Uterus (tissue), 4 donors: Measurements from ENCODE around the gene SYT13. TPM values are rescaled to one million over a fixed set of nuclear protein-coding genes. Genes with fewer than 3 reads are reported as not detected.

Source experiments
- DNase-seq, 2 donors: peaks; one replicate each; pipeline ENCODE4 v3.0.0-alpha.2; 2019 to 2020
- H3K27ac ChIP-seq, 2 donors: fragments of 200-600 bp; sonication (generic); 1 replicate in 1 of 2; 2 replicates in 1 of 2; pipeline ENCODE4 v1.5.1; 2016 to 2018
- H3K27me3 ChIP-seq, 2 donors: fragments of 200-600 bp; sonication (generic); one replicate each; pipeline ENCODE4 v1.5.1; 2018 to 2019; ENCODE audit warnings: control low read depth in 1 of 2
- H3K36me3 ChIP-seq, 2 donors: fragments of 200-600 bp; sonication (generic); one replicate each; pipeline ENCODE4 v1.5.1; 2019; ENCODE audit warnings: control low read depth in 1 of 2
- H3K4me1 ChIP-seq, 2 donors: fragments of 200-600 bp; sonication (generic); one replicate each; pipeline ENCODE4 v1.5.1; 2018 to 2019; ENCODE audit warnings: control low read depth in 1 of 2
- H3K4me3 ChIP-seq, 2 donors: fragments of 200-600 bp; sonication (generic); 1 replicate in 1 of 2; 2 replicates in 1 of 2; pipeline ENCODE4 v1.5.1; 2018 to 2019; ENCODE audit warnings: mild to moderate bottlenecking in 1 of 2
- H3K9me3 ChIP-seq, 2 donors: fragments of 200-600 bp; sonication (generic); one replicate each; pipeline ENCODE4 v1.5.1; 2019; ENCODE audit warnings: control low read depth in 1 of 2
- CTCF ChIP-seq, 4 experiments: fragments of 200-600 bp in 2 of 4; fragments of 450-650 bp in 2 of 4; sonication (generic) in 2 of 4; IDR thresholded peaks; one replicate each; pipeline ENCODE4 v1.5.1; 2016 to 2019; ENCODE audit warnings: antibody characterized with exemption in 4 of 4, mild to moderate bottlenecking in 2 of 4, moderate library complexity in 1 of 4
- POLR2A ChIP-seq, 2 donors: fragments of 450-650 bp; IDR thresholded peaks; one replicate each; pipeline ENCODE4 v1.6.1; 2016; ENCODE audit warnings: antibody characterized with exemption in 2 of 2, mild to moderate bottlenecking in 1 of 2, moderate library complexity in 1 of 2
- intact Hi-C: fragments of 100-400 bp; cut with DNase I; formaldehyde crosslinking; loops from one replicate; pipeline ENCODE4 v1.15.1; 2023; ENCODE audit warnings: low total_unique reads
- total RNA-seq, 4 donors: library from RNA; depleted of rRNA in 3 of 4; stranded (reverse); fragments of >200 nt in 3 of 4; gene quantifications; one replicate each; pipeline versions ENCODE4 v1.1.0 to v1.2.4, GENCODE V29; 2014 to 2023
- donor health status: DM: yes; HTN: yes; CAD: no.

Gene SYT13
- total RNA-seq, 4 donors from 2014 or later, result 4.9 TPM; not detected in 3

DNA sequence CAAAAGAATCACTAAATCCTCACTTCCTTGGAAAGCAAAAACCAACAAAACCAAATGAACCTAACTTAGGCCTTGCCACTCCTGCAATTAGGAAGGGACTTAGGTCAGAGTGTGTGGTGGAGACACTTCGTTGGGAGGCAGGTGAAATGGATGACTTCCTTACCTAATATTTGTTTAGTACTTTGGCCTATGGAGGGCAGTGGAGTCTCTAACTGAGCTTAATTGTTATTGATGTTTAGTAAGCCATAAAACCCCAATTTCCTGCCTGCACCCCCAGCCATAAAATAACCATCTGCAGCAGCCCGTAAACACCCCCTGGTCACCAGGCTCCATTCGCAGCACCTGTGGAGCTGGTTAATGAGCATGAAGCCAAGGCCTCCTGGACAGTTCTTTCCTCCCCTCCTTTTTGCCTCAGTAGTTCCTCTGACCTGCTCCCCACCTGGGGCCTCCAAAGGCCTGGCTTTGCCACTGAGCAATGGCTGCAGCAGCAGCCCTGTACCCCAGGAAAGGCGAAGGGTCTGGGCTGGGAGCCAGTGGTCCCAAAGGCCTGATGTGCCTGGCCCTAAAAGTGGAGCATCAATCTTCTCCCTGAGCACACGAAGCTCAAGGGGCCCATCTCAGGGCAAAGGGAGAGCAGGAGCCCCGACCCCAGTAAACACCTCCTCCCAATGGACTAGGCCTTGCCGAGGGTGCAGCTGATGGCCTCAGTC lies 15.6 kb upstream of the SYT13 start:
- H3K9me3 ChIP-seq, result no peaks in the 10 kb centered on the region
- no peaks in the 10 kb centered on the region for H3K4me1 ChIP-seq
- no peak overlapping the region for H3K27ac ChIP-seq
- H3K4me3 ChIP-seq, result no peak overlapping the region
- no peaks in the 10 kb centered on the region for H3K27me3 ChIP-seq
- no peaks in the 10 kb centered on the region for H3K36me3 ChIP-seq
- TF ChIP-seq POLR2A (IDR thresholded peaks at IDR 0.05) (no peak), CTCF (IDR thresholded peaks at IDR 0.05) (no peak)
- no peak for DNase-seq
- intact Hi-C loops, result no loop called here

- H3K4me1 ChIP-seq, result no peaks in the 10 kb centered on the region
- no peak for DNase-seq
- no peak overlapping the region for H3K4me3 ChIP-seq
- H3K9me3 ChIP-seq, result no peaks in the 10 kb centered on the region
- H3K27me3 ChIP-seq, result no peaks in the 10 kb centered on the region
- no peaks in the 10 kb centered on the region for H3K36me3 ChIP-seq
- no peak overlapping the region for H3K27ac ChIP-seq
- intact Hi-C loops, result no loop called here
- TF ChIP-seq POLR2A (IDR thresholded peaks at IDR 0.05), result no peak
- TF ChIP-seq CTCF (IDR thresholded peaks at IDR 0.05), result no peak
Measured at GRCh38 chr11:45300715-45301114, 14.6 kb upstream of the SYT13 start.

DNA sequence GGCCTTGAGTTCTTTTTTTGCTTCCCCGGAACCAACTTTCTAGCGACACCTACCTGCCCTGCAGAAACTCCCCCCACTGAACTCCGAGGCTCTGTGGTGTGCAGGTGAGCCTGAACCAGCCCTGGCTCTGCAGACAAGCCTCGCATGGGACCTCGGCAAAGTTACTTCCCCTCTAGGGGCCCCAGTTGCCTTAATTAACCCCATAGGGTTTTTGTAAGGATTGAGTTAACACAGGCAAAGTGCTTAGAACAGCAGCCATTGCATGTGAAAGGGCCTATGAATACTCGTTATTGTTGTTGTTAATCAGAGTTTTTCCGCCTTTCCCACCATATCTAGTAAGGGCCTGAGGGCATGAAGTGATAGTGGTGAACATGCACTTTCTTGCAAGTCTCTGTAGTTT lies 12.6 kb upstream of the SYT13 start:
- no peak for TF ChIP-seq POLR2A (IDR thresholded peaks at IDR 0.05)
- TF ChIP-seq CTCF (IDR thresholded peaks at IDR 0.05), result no peak
- Histone ChIP-seq H3K27me3 (no peaks in the 10 kb centered on the region), H3K4me1 (no peaks in the 10 kb centered on the region), H3K27ac (no peak overlapping the region), H3K9me3 (no peaks in the 10 kb centered on the region), H3K4me3 (no peak overlapping the region), H3K36me3 (no peaks in the 10 kb centered on the region)
- intact Hi-C loops, result no loop called here
- DNase-seq, result no peak

- TF ChIP-seq POLR2A (IDR thresholded peaks at IDR 0.05) (no peak), CTCF (IDR thresholded peaks at IDR 0.05) (no peak)
- H3K4me1 ChIP-seq, result no peaks in the 10 kb centered on the region
- H3K36me3 ChIP-seq, result no peaks in the 10 kb centered on the region
- no peak overlapping the region for H3K4me3 ChIP-seq
- intact Hi-C loops, result no loop called here
- DNase-seq, result no peak
- no peaks in the 10 kb centered on the region for H3K27me3 ChIP-seq
- H3K9me3 ChIP-seq, result no peaks in the 10 kb centered on the region
- H3K27ac ChIP-seq, result no peak overlapping the region
Measured at GRCh38 chr11:45296075-45296474, 9.9 kb upstream of the SYT13 start.

GRCh38 chr11:45294499-45294898 lies 8.4 kb upstream of the SYT13 start:
- Histone ChIP-seq H3K9me3 (no peaks in the 10 kb centered on the region), H3K36me3 (no peaks in the 10 kb centered on the region), H3K27ac (no peak overlapping the region), H3K4me3 (no peak overlapping the region), H3K27me3 (no peaks in the 10 kb centered on the region), H3K4me1 (no peaks in the 10 kb centered on the region)
- intact Hi-C loops, result no loop called here
- TF ChIP-seq CTCF (IDR thresholded peaks at IDR 0.05) (no peak), POLR2A (IDR thresholded peaks at IDR 0.05) (no peak)
- DNase-seq, result no peak
